Measurements from ENCODE around the gene PTPN4.

Gene PTPN4

DNA sequence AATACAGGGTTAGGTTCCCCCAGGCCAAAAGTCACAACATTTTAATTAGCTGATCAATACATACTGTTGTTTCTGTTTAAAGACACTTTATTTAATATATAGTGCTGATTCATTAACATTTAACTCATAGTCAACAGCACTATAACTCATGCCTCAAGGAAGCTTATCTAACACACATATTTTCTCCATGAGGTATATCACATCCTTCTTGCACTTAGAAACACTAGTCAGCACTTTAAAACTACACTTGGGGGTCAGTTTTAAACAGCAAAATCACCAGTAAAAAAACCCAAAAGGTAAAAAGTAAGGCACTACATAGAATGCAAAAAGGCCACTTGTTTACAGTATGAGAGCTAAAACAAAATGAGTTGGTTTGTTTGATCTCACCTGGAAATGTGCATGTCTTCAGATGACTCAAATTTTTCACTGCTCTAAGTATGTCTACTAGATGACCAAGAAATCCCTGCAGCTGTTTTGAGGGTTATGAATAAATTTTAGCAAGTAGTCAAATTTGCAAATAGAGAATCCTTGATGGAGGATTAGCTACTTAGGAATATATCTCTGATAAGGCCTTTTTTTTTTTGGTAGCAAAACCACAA, 199.0 kb downstream of the PTPN4 start:
- TF ChIP-seq ZBTB7A (IDR thresholded peaks at IDR 0.05; ENCODE audit: low read depth) (no peak), CREB1 (IDR thresholded peaks at IDR 0.05; ENCODE audit: low read depth) (no peak)

DNA sequence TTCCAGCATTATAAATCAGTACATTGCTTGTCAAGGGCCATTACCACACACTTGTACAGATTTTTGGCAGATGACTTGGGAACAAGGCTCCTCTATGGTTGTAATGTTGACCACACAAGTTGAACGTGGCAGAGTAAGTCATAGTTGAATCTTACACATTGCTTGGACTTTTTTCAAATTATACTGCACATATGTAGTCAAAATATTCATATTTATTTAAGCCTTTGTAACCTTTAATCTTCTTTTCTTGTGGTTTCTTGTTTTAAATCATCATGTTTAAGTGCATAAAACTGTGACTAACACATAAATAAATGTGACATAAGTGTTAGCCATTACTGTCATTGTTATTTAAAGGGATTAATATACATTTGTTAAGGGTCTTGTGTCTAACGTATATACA, 201.1 kb downstream of the PTPN4 start:
- TF ChIP-seq FOXM1 (IDR thresholded peaks at IDR 0.05; ENCODE audit: borderline replicate concordance, low read depth): no peak
- no peak for TF ChIP-seq ZBTB7A (IDR thresholded peaks at IDR 0.05; ENCODE audit: low read depth)
- no peak for TF ChIP-seq TEAD4 (IDR thresholded peaks at IDR 0.05)
- no peak for TF ChIP-seq EP300 (IDR thresholded peaks at IDR 0.05; ENCODE audit: borderline replicate concordance)
- no peak for TF ChIP-seq TAF1 (IDR thresholded peaks at IDR 0.05; ENCODE audit: low read depth)
- TF ChIP-seq CEBPB (IDR thresholded peaks at IDR 0.05): no peak
- TF ChIP-seq, protein P1, sequence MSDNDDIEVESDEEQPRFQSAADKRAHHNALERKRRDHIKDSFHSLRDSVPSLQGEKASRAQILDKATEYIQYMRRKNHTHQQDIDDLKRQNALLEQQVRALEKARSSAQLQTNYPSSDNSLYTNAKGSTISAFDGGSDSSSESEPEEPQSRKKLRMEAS (IDR thresholded peaks at IDR 0.05): no peak
- TF ChIP-seq, protein P2, sequence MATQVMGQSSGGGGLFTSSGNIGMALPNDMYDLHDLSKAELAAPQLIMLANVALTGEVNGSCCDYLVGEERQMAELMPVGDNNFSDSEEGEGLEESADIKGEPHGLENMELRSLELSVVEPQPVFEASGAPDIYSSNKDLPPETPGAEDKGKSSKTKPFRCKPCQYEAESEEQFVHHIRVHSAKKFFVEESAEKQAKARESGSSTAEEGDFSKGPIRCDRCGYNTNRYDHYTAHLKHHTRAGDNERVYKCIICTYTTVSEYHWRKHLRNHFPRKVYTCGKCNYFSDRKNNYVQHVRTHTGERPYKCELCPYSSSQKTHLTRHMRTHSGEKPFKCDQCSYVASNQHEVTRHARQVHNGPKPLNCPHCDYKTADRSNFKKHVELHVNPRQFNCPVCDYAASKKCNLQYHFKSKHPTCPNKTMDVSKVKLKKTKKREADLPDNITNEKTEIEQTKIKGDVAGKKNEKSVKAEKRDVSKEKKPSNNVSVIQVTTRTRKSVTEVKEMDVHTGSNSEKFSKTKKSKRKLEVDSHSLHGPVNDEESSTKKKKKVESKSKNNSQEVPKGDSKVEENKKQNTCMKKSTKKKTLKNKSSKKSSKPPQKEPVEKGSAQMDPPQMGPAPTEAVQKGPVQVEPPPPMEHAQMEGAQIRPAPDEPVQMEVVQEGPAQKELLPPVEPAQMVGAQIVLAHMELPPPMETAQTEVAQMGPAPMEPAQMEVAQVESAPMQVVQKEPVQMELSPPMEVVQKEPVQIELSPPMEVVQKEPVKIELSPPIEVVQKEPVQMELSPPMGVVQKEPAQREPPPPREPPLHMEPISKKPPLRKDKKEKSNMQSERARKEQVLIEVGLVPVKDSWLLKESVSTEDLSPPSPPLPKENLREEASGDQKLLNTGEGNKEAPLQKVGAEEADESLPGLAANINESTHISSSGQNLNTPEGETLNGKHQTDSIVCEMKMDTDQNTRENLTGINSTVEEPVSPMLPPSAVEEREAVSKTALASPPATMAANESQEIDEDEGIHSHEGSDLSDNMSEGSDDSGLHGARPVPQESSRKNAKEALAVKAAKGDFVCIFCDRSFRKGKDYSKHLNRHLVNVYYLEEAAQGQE (IDR thresholded peaks at IDR 0.05; ENCODE audit: low read depth): no peak
- TF ChIP-seq EGR1 (IDR thresholded peaks at IDR 0.05): no peak
- TF ChIP-seq RAD21 (IDR thresholded peaks at IDR 0.05; ENCODE audit: low read depth): no peak
- no peak for TF ChIP-seq TCF12 (IDR thresholded peaks at IDR 0.05; ENCODE audit: low read depth)
- no peak for TF ChIP-seq NFIC (IDR thresholded peaks at IDR 0.05)
- TF ChIP-seq YY1 (IDR thresholded peaks at IDR 0.05; ENCODE audit: low read depth): no peak

DNA sequence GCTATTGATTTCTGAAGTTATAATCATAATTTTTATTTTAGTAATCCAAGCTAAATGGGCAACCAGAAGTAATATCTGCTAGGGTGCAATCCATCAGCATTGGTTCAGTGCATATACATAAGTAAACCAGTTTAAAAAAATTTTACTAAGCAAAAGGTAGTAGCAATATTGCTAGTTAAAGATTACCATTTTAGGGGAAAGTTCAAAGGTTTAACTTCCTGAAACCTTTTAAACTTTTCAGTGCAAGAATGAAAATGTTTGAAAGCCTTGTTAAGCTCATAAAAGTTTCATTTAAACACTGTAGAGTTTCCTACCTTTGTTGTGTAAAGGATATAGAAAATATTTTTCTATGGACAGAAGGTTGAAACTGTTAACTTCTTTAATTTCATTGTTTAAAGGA, 222.2 kb downstream of the PTPN4 start:
- TF ChIP-seq YY1 (IDR thresholded peaks at IDR 0.05; ENCODE audit: low read depth): no peak
- TF ChIP-seq EGR1 (IDR thresholded peaks at IDR 0.05): no peak
- no peak for TF ChIP-seq TAF1 (IDR thresholded peaks at IDR 0.05; ENCODE audit: low read depth)
- TF ChIP-seq, protein P2 (IDR thresholded peaks at IDR 0.05; ENCODE audit: low read depth): no peak
- no peak for TF ChIP-seq ZBTB7A (IDR thresholded peaks at IDR 0.05; ENCODE audit: low read depth)
- no peak for TF ChIP-seq FOXM1 (IDR thresholded peaks at IDR 0.05; ENCODE audit: borderline replicate concordance, low read depth)
- TF ChIP-seq TCF12 (IDR thresholded peaks at IDR 0.05; ENCODE audit: low read depth): no peak
- no peak for TF ChIP-seq CREB1 (IDR thresholded peaks at IDR 0.05; ENCODE audit: low read depth)
- TF ChIP-seq CEBPB (IDR thresholded peaks at IDR 0.05): no peak

DNA sequence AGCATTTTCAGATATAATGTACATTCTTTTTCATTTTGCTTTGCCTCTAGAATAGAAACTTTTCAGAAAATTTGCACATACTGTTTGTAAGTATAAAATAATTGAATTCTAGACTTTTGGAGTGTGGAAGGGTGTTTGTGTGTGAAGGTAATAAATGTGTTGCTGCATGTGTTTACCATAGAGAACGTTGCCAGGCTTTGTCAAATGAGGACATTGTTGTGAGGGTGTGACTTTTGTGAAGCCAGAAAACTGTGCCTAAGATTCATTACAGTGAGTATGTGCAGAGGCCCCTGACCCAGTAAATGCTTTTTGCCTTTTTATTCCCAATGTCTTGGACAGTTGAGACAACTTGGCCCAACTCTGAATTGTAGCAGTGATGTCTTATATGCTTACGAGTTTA, 222.8 kb downstream of the PTPN4 start:
- no peak for TF ChIP-seq NFIC (IDR thresholded peaks at IDR 0.05)
- TF ChIP-seq TAF1 (IDR thresholded peaks at IDR 0.05; ENCODE audit: low read depth): no peak
- TF ChIP-seq, protein P3, sequence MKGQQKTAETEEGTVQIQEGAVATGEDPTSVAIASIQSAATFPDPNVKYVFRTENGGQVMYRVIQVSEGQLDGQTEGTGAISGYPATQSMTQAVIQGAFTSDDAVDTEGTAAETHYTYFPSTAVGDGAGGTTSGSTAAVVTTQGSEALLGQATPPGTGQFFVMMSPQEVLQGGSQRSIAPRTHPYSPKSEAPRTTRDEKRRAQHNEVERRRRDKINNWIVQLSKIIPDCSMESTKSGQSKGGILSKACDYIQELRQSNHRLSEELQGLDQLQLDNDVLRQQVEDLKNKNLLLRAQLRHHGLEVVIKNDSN (IDR thresholded peaks at IDR 0.05): no peak
- no peak for TF ChIP-seq YY1 (IDR thresholded peaks at IDR 0.05; ENCODE audit: low read depth)
- no peak for TF ChIP-seq CEBPB (IDR thresholded peaks at IDR 0.05)

DNA sequence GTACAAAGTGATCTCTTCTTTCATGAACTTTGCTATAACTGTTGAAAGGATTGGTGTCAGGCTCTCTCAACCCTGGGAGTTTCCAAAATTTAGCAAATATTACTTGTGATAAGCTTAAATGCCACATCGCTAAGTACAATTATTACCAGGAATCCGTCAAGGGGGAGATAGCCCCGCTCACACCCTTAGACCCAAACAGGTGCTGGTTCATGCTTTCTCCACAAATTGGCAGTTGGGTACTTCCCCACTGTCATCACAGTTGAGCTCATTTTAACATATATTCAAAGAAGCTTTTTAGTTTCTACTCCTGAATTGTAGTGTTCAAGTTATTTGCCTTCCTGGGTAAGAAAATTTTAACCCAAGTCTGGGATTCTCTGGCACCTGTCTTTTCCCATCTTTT, 223.4 kb downstream of the PTPN4 start:
- TF ChIP-seq, protein P3 (IDR thresholded peaks at IDR 0.05): no peak
- TF ChIP-seq EGR1 (IDR thresholded peaks at IDR 0.05): no peak

DNA sequence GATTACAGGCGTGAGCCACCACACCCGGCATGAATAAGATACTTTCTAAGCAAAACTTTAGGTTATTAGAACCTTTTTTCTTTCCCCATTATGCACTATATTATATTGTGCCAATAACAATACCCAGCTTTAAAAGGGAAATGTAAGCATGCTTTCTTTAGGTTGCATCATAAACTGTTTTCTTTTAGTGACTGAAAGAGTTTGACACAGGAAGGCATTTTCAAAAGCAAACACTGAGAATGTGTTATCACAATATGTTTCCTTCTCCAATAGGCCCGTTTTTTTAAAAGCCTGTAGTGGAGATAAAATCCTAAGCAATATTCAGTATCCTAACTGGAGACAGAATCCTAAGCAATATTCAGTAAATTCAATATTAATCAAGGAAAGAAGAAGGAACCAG, 236.4 kb downstream of the PTPN4 start:
- TF ChIP-seq TCF12 (IDR thresholded peaks at IDR 0.05; ENCODE audit: low read depth): no peak
- TF ChIP-seq EP300 (IDR thresholded peaks at IDR 0.05; ENCODE audit: borderline replicate concordance): no peak
- TF ChIP-seq TAF1 (IDR thresholded peaks at IDR 0.05; ENCODE audit: low read depth): no peak
- no peak for TF ChIP-seq FOXM1 (IDR thresholded peaks at IDR 0.05; ENCODE audit: borderline replicate concordance, low read depth)
- TF ChIP-seq RAD21 (IDR thresholded peaks at IDR 0.05; ENCODE audit: low read depth): no peak
- no peak for TF ChIP-seq EGR1 (IDR thresholded peaks at IDR 0.05)
- TF ChIP-seq, protein P2 (IDR thresholded peaks at IDR 0.05; ENCODE audit: low read depth): no peak
